ENCODE results near the gene TCF12.

The TCF12 gene

DNA sequence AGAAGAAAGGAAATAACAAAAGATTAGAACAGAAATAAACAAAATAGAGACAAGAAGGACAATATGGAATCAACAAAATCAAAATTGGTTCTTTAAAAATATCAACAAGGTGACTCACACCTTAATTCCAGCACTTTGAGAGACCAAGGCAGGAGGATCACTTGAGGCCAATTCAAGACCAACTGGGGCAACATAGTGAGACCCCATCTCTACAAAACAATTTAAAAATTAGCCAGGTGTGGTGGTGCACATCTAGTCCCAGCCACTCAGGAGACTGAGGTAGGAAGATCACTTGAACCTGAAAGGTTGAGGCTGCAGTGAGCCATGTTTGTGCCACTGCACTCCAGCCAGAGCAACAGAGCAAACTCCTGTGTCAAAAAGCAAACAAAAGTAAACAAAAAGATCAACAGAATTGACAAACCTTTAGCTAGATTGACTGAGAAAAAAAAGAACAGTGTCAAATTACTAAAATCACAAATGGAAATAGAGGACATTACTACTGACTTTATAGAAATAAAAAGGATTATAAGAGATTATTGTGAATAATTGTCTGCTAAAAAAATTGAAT, 267.1 kb downstream of the TCF12 start:
- no peak for DNase-seq

GRCh38 chr15:57189466-57189865, 271.0 kb downstream of the TCF12 start:
- DNase-seq: no peak

GRCh38 chr15:57190208-57190607, 271.8 kb downstream of the TCF12 start:
- DNase-seq: no peak

GRCh38 chr15:57193161-57193560, 274.7 kb downstream of the TCF12 start:
- DNase-seq: no peak

GRCh38 chr15:57195326-57195725, 276.9 kb downstream of the TCF12 start:
- no peak for DNase-seq

DNA sequence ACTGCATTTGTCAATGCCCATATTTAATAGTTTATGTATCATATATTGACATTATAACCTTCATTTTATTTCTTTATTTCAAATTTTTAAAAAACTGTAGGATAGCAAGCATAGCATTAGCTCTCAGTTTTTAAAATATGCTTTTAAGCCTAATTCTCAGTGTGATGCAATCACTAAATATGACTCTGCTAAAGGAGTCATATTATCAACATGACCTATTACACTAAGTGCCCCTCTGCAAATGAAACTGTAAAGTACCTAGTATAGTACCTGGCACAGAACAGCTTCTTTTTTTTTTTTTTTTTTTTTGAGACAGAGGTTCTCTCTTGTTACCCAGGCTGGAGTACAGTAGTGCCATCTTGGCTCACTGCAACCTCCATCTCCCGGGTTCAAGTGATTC, 278.4 kb downstream of the TCF12 start:
- DNase-seq: no peak

- no peak for DNase-seq
Measured at GRCh38 chr15:57198131-57198530, 279.7 kb downstream of the TCF12 start.

DNA sequence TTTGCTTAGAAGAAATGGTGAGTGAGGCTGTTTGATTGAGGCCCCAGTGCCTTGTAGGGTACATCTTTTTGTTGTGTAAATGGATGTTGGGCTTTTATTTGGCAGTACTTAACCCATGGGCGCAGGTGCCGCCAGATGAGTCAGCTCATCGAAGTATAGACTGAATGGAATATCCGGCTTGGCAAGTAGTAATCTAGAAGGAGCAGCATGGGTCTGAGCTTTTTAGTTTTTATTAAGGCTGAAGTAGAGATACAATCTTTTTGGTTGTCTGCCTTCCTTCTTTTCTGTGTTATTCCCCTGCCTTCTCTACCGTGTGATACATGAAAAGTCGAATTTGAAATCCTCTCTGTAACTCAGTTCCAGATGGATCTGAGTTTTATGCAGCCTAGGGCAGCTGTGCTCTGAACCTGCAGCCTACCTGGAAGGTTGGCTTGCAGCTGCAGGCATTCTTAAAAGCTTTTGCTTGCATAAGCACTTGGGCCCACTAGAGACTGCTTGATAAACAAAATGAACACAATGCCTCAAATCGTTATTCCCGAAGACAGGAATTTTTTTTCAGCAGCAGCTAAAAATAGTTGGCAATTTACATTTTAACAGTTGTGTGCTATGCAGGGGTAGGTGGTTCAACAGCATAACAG, 280.3 kb downstream of the TCF12 start:
- no peak for DNase-seq

- no peak for DNase-seq
Measured at GRCh38 chr15:57201578-57201977, 283.1 kb downstream of the TCF12 start.

- no peak for DNase-seq
Measured at GRCh38 chr15:57203906-57204305, 285.5 kb downstream of the TCF12 start.

DNA sequence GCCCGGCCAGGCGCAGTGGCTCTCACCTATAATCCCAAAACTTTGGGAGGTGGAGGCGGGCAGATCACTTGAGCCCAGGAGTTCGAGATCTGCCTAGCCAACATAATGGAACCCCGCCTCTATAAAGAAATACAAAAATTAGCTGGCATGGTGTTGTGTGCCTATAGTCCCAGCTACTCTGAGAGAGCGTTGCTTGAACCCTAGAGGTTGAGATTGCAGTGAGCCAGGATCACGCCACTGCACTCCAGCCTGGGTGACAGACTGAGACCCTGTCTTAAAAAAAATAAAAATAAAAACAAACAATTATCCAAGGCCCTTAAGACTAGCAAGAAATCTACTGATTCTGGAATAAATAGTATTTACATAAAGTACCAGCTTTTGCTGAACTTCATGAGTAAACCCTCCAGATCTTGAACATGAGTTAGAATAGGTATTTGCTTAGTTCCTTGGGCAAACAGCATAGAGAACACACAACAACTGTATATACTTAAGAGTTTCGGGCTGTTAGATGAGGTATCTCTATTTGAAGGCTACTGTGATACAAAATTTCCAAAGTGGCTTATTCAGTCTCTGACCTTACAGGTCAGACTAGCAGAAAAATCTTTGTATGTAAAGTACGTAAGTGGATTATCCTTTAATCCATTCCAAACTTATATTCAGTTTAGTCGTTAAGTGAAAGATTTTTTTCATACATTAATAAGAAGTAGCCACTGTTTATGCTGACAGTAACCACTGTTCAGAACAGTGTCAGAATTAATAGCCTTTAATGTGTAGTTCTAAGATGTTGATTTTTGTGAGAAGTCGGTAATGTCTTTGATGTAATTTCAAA, 286.8 kb downstream of the TCF12 start:
- no peak for DNase-seq

DNA sequence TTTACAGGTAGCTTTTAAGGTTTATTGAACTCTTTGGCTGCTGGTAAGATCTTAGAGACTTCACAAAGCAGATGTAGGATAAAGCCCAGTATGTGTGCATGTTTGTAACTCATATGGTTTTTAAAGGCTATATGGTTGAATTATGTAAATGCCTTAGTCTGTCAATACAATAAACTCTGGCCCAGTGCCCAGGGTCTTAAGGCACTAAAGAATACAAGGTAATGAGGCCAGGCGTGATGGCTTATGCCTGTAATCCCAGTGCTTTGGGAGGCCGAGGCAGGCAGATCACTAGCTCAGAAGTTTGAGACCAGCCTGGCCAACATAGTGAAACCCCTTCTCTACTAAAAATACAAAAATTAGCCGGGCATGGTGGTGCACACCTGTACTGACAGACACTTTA, 287.6 kb downstream of the TCF12 start:
- DNase-seq: no peak

- peak; percentile 60 for DNase-seq
Measured at GRCh38 chr15:57213862-57214261, 295.4 kb downstream of the TCF12 start.

DNA sequence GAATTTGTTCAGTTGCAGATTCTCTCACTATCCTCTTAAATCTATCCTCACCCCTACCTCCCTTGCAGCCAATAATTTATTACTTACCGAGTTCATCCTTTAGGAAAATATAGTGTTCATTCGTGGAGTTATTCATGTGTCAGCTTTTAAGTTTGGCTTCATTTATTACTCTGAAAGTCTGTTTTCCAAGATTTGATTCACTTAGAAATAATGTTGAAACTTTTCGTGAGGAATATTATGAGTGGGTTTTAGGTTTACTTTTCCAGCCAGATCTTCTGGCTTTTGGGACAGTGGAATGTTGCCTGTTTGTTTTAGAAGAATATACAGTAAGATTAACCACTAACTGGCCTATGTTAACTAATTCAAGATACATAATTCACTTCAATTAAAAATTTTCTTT, 296.9 kb downstream of the TCF12 start:
- peak; percentile 23 for DNase-seq

DNA sequence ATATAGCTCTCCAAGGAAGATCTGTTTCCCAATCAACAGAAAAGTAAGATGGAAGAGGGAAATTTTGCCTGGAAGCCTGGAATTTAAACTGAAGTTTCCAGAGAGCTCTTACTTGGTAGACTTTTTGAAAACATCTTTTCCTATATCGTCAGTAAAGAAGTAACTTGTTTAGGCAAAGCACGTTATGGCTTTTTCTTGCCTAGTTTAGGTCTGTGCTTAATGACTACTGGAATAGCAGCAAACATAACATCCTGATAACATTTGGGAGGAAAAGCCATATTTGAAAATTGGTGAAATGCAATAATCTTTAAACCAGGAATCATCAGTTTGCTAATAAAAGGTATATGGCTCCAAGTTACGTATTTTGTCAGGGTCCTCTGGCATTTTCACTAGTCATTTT, 297.4 kb downstream of the TCF12 start:
- DNase-seq: no peak

DNA sequence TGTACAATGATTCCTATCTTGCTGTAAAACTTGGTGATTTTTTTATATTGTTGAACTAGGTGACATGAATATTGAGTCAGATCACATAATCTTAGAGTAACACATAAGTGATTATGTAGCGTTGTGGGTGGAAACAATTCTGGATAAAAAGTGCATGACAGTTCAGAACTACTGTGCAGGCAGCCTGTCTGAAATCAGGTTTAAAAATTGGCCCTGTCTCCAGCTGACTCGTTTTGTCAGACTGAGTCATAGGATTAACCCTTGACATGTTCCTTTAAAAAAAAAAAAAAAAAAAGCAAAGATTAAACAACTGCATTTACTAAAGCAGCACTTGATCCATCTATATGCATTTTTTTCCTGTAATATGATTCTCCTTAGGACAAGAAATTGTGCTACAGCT, 297.8 kb downstream of the TCF12 start:
- DNase-seq: peak; percentile 87

GRCh38 chr15:57217778-57218598, 299.5 kb downstream of the TCF12 start:
- peak; percentile 44 for DNase-seq

DNA sequence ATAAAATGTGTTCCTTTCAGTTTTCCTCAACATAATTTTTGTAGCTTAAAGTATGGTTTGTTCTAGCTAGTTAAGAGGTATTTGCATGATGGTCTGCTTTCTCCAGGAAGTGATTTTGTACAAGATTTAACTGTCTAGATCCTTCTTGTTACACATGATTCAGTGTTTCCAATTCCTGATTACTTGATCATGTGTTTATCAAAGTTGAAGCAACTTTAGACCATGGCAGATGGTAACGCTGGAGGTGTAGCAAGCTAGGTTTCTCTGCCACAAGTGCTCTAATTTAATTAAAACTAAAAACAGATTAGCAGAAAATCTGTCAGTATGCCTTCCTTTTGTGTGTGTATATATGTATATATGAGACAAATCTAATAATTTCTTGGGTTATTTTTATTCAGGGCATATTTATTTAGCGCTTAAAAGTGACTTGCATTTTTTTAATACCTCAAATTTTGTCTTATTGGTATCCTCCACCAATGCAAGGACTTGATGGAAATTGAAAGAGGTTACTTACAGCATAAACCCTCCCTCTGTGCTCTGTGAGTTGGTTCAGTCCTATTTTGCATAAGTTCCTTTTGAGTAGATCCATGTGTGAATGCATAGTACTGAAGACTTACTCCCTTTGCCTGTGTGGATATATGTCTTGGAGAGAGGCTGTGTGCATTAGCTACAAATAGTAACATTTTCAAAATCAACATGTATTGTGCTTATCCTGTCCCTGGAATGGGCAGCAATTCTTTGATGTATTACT, 300.6 kb downstream of the TCF12 start:
- peak; percentile 96 for DNase-seq

DNA sequence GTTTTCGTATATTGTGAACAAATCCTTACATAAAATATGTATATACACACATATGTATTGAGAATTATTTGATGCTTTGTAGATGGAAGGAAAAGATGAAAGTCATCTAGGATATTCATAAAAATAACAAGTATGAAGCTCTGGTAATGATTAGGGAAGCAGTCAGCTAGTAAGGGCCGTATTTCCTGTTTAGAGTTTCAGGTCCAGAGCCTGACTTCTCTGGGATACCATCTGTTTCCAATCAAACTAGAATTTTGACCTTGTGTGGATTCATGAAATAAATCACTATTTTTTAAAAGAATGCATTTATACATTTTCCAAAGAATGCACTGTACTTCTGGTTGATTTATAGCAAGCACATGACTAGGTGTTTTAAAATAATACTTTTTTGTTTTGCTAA, 301.8 kb downstream of the TCF12 start:
- DNase-seq: peak; percentile 94

DNA sequence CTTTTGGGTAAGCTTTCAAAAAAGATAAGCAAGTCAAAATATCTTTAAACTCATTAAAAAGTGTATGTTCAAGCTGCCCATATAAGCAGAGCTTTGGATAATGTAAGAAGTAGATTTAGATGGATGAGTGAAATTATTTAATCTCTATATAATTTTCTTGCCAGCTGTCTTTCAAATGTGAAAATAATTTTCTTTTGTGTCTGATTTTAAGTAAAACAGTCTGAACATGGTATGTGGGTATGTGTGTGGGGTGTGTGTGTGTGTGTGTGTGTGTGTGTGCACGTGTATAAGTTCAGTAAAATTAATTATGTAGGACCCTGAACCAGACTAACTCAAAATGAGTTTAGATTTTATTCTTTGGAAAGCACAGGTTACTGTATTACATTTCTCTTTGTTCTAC, 302.7 kb downstream of the TCF12 start:
- DNase-seq: no peak

- DNase-seq: no peak
Measured at GRCh38 chr15:57223345-57223744, 304.9 kb downstream of the TCF12 start.

- DNase-seq: no peak
Measured at GRCh38 chr15:57223887-57224286, 305.4 kb downstream of the TCF12 start.

- peak; percentile 68 for DNase-seq
Measured at GRCh38 chr15:57224664-57225063, 306.2 kb downstream of the TCF12 start.

Measured in fibroblast of skin of right quadriceps (primary cell).